Right lobe of liver (tissue), 6 donors: ENCODE results near the gene PRKCQ. TPM values are rescaled to one million over a fixed set of nuclear protein-coding genes. Genes with fewer than 3 reads are reported as not detected.

Experiments used
- ATAC-seq, 4 donors: fragments of 200-7000 bp; cut with Tn5 transposase; one replicate each; pipeline ENCODE4 v1.9.1; 2020; ENCODE audit warnings: mild to moderate bottlenecking in 4 of 4, moderate library complexity in 4 of 4
- DNase-seq, 3 donors: peaks; one replicate each; pipeline ENCODE4 v3.0.0-alpha.2; 2020
- H3K27ac ChIP-seq, 3 donors: fragments of 200-600 bp; one replicate each; pipeline ENCODE4 v1.8.0; 2022
- H3K27me3 ChIP-seq, 2 donors: fragments of 200-600 bp; one replicate each; pipeline ENCODE4 v1.8.0; 2022
- H3K36me3 ChIP-seq, 4 donors: fragments of 200-600 bp; sonication (generic) in 1 of 4; one replicate each; pipeline versions ENCODE4 v1.5.1 to v1.8.0; 2017 to 2022; ENCODE audit warnings: control low read depth in 1 of 4
- H3K4me1 ChIP-seq, 4 donors: fragments of 200-600 bp; sonication (generic) in 1 of 4; one replicate each; pipeline versions ENCODE4 v1.5.1 to v1.8.0; 2017 to 2022; ENCODE audit warnings: control low read depth in 1 of 4
- H3K4me3 ChIP-seq, 3 donors: fragments of 200-600 bp; one replicate each; pipeline ENCODE4 v1.8.0; 2022
- H3K9me3 ChIP-seq, 4 donors: fragments of 200-600 bp; sonication (generic) in 1 of 4; one replicate each; pipeline versions ENCODE4 v1.5.1 to v1.8.0; 2017 to 2022; ENCODE audit warnings: control low read depth in 1 of 4
- POLR2A ChIP-seq: fragments of 450-650 bp; IDR thresholded peaks from one replicate; pipeline ENCODE4 v1.6.1; 2017; ENCODE audit warnings: antibody characterized with exemption, mild to moderate bottlenecking
- WGBS: methylation state at CpG from one replicate; pipeline ENCODE4 v1.1.6; 2018; ENCODE audit warnings: low coverage, low lambda C conversion rate; ENCODE audit not compliant: insufficient coverage; ENCODE audit errors: missing lambda C conversion rate; 5-methylcytosine and 5-hydroxymethylcytosine counted together
- intact Hi-C, 2 donors: fragments of 100-400 bp; cut with DNase I; formaldehyde crosslinking; loops; one replicate each; pipeline versions ENCODE4 v1.11.2 to v1.14.1; 2022
- total RNA-seq, 6 experiments: library from RNA; depleted of rRNA in 2 of 6; stranded (reverse); fragments of >200 nt in 2 of 6; fragmentation: NEBNext Ultra II Directional in 3 of 6; extraction: Animal tissue kit (Norgen Biotek cat#: 25700) in 3 of 6; gene quantifications; one replicate each; pipeline versions ENCODE4 v1.1.0 to v1.2.4, GENCODE V29; 2016 to 2023
- TF ChIP-seq, protein P1 (sequence below), 4 donors: fragments of 200-600 bp in 3 of 4; fragments of 450-650 bp in 1 of 4; IDR thresholded peaks; one replicate each; pipeline versions ENCODE4 v1.5.1 to v1.8.0; 2016 to 2022; ENCODE audit warnings: antibody characterized with exemption in 4 of 4, mild to moderate bottlenecking in 2 of 4
- donor health status: DM: no; HTN: yes; CAD: no.
- donor health status: DM: no; HTN: no; CAD: no.
- donor health status: DM: no; HTN: no; CAD: no.
- donor health status: DM: no; HTN: yes; CAD: no.
- donor health status: DM: no; HTN: yes; CAD: no.

The PRKCQ gene
- total RNA-seq, 6 experiments from 2014 or later: 0.12 to 0.60 (median 0.16) TPM

DNA sequence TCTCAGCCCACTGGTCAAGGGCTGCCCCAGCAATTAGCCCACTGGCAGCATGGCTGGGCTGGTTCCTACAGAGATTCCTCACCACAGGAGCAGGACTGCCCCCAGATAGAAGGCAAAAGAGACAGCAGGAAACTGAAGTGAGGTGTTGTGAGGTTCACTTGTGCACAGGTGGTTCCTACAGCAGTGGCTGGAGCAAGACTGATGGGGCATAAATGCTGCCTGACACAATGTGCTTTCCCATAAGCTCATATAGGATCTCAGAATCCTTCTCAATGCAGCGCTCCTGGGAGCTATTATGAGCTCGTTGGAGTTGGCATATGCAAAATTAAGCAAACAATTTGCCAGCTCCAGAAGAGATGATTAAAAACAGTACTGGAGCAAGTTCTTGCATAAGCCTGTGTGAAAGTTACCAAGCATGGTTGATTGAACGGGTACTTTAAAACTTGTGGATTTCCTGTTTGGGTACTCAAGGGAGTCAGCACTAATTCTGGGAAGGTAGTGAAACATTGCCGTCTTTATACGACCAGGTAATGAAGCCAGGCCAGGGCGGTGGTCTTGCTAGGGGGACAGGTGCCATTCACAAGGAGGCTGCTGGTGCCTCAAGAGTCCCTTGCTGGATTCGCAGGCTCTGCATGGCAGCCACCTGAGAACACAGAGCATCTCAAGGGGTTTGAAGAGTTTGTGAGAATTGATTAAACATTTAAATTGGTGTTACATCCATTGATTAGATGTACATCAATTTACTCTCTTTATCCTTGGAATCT is 20.3 kb upstream of the PRKCQ start:
- 83% methylated on average over 4 of the region's 7 CpGs for WGBS
- intact Hi-C loops: no loop called here
- H3K9me3 ChIP-seq: no peaks in the 10 kb centered on the region
- DNase-seq (no peak), ATAC-seq (no peak)
- TF ChIP-seq POLR2A: no peak
- TF ChIP-seq, protein P1, sequence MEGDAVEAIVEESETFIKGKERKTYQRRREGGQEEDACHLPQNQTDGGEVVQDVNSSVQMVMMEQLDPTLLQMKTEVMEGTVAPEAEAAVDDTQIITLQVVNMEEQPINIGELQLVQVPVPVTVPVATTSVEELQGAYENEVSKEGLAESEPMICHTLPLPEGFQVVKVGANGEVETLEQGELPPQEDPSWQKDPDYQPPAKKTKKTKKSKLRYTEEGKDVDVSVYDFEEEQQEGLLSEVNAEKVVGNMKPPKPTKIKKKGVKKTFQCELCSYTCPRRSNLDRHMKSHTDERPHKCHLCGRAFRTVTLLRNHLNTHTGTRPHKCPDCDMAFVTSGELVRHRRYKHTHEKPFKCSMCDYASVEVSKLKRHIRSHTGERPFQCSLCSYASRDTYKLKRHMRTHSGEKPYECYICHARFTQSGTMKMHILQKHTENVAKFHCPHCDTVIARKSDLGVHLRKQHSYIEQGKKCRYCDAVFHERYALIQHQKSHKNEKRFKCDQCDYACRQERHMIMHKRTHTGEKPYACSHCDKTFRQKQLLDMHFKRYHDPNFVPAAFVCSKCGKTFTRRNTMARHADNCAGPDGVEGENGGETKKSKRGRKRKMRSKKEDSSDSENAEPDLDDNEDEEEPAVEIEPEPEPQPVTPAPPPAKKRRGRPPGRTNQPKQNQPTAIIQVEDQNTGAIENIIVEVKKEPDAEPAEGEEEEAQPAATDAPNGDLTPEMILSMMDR (IDR thresholded peaks at IDR 0.05): no peak
- H3K4me3 ChIP-seq: no peak overlapping the region
- no peaks in the 10 kb centered on the region for H3K36me3 ChIP-seq
- no peaks in the 10 kb centered on the region for H3K27me3 ChIP-seq
- H3K27ac ChIP-seq: no peak overlapping the region
- H3K4me1 ChIP-seq: no peaks in the 10 kb centered on the region

- Histone ChIP-seq H3K4me3 (no peak overlapping the region), H3K9me3 (no peaks in the 10 kb centered on the region), H3K36me3 (no peaks in the 10 kb centered on the region), H3K27ac (no peak overlapping the region), H3K4me1 (no peaks in the 10 kb centered on the region), H3K27me3 (no peaks in the 10 kb centered on the region)
- DNase-seq (no peak), ATAC-seq (no peak)
- WGBS: 100% methylated on average over 1 of the region's 1 CpG
- intact Hi-C loops: no loop called here
- TF ChIP-seq, protein P1 (IDR thresholded peaks at IDR 0.05): no peak
- TF ChIP-seq POLR2A: no peak
These were observed 18.6 kb upstream of the PRKCQ start for GRCh38 chr10:6598679-6599078.

DNA sequence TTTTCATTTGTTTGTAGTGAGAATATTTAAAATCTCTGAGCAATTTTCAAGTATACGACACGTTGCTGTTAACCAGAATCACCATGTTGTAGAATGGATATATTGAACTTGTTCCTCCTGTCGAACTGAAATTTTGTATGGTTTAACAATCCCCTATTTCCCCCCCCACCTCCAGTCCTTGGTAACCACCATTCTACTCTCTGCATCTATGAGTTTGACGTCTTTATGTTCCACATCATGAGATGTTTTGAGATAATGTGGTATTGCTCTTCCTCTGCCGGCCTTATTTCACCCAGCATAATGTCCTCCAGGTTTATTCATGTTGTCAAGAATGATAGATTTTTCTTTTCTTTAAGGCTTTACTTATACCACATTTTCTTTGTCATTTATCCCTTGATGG is 17.4 kb upstream of the PRKCQ start:
- Histone ChIP-seq H3K27ac (no peak overlapping the region), H3K4me3 (no peak overlapping the region), H3K27me3 (no peaks in the 10 kb centered on the region), H3K9me3 (no peaks in the 10 kb centered on the region), H3K36me3 (no peaks in the 10 kb centered on the region), H3K4me1 (no peaks in the 10 kb centered on the region)
- intact Hi-C loops: no loop called here
- no peak for ATAC-seq
- no peak for DNase-seq
- no peak for TF ChIP-seq POLR2A
- TF ChIP-seq, protein P1 (IDR thresholded peaks at IDR 0.05): no peak
- 64% methylated on average over 5 of the region's 5 CpGs for WGBS

- Histone ChIP-seq H3K27ac (no peak overlapping the region), H3K36me3 (no peaks in the 10 kb centered on the region), H3K4me3 (no peak overlapping the region), H3K9me3 (no peaks in the 10 kb centered on the region), H3K27me3 (no peaks in the 10 kb centered on the region), H3K4me1 (no peaks in the 10 kb centered on the region)
- WGBS: 73% methylated on average over 4 of the region's 4 CpGs
- intact Hi-C loops: no loop called here
- ATAC-seq: no peak
- TF ChIP-seq, protein P1 (IDR thresholded peaks at IDR 0.05): no peak
- no peak for TF ChIP-seq POLR2A
- DNase-seq: no peak
These were observed 15.4 kb upstream of the PRKCQ start for GRCh38 chr10:6595499-6595898.
